Measurements from ENCODE around the gene EFEMP1.

Gene EFEMP1

DNA sequence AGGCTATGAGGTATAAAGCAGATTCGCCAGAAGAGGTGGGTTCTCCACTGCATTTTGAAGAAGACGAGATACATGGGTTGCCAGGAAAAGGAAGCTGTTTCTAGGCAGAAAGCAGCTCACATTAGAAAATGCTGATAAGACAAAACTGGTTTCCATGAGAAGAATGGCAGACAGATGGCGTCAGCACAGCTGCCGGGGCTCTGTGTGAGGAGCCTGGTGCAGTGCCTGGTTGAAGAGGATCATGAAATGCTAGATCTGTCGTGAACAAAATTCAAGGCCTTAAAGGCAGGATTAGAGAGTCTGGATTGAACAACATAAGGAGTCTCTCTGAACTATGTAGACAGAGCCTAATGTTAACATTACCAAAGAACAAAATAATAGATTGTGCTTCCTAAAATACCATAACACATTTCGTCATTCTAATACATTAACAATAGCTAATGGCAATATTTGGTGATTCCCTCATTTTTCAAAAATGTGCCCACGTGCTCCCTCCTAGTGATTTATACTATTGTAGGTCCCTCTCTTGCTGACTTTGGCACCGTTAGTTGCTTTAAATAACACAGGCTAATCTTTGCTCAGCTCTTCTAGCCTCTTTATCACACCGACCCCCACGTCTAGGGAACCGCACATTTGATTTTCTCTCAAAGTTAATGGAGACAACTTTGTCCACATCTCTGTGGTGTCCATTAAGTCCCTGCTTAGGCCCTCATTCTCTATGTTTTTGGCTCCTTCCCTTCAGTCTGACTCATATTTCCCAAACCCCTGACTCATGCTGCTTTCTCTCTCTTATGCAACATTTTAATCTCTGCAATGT is 38.2 kb downstream of the EFEMP1 start:
- no peak overlapping the region for H3K27ac ChIP-seq (replicated peaks)
- H3K27me3 ChIP-seq (ENCODE audit: insufficient read depth, poor library complexity, severe bottlenecking) = no peaks in the 10 kb centered on the region
- TF ChIP-seq POLR2AphosphoS5 (IDR thresholded peaks at IDR 0.05; ENCODE audit: low read depth) (no peak), SPI1 (IDR thresholded peaks at IDR 0.05; ENCODE audit: borderline replicate concordance, low read depth) (no peak), GABPA (IDR thresholded peaks at IDR 0.05; ENCODE audit: low read depth) (no peak), REST (IDR thresholded peaks at IDR 0.05; ENCODE audit: insufficient replicate concordance, low read depth) (no peak)
- TF ChIP-seq, protein P1, sequence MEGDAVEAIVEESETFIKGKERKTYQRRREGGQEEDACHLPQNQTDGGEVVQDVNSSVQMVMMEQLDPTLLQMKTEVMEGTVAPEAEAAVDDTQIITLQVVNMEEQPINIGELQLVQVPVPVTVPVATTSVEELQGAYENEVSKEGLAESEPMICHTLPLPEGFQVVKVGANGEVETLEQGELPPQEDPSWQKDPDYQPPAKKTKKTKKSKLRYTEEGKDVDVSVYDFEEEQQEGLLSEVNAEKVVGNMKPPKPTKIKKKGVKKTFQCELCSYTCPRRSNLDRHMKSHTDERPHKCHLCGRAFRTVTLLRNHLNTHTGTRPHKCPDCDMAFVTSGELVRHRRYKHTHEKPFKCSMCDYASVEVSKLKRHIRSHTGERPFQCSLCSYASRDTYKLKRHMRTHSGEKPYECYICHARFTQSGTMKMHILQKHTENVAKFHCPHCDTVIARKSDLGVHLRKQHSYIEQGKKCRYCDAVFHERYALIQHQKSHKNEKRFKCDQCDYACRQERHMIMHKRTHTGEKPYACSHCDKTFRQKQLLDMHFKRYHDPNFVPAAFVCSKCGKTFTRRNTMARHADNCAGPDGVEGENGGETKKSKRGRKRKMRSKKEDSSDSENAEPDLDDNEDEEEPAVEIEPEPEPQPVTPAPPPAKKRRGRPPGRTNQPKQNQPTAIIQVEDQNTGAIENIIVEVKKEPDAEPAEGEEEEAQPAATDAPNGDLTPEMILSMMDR (IDR thresholded peaks at IDR 0.05; ENCODE audit: insufficient read depth, low read length) = no peak
- H3K4me3 ChIP-seq (replicated peaks; ENCODE audit: insufficient read depth, low read length) = no peak overlapping the region
- DNase-seq (ENCODE audit: low read depth in 1 of 2, low spot score in 1 of 2) = no peak

GRCh38 chr2:55883829-55884228 is 39.8 kb downstream of the EFEMP1 start:
- DNase-seq (ENCODE audit: low read depth in 1 of 2, low spot score in 1 of 2) = no peak
- TF ChIP-seq REST (IDR thresholded peaks at IDR 0.05; ENCODE audit: insufficient replicate concordance, low read depth) = no peak
- no peak for TF ChIP-seq SPI1 (IDR thresholded peaks at IDR 0.05; ENCODE audit: borderline replicate concordance, low read depth)
- TF ChIP-seq, protein P1 (IDR thresholded peaks at IDR 0.05; ENCODE audit: insufficient read depth, low read length) = no peak
- no peak for TF ChIP-seq GABPA (IDR thresholded peaks at IDR 0.05; ENCODE audit: low read depth)
- no peak for TF ChIP-seq POLR2AphosphoS5 (IDR thresholded peaks at IDR 0.05; ENCODE audit: low read depth)
- Histone ChIP-seq H3K27ac (replicated peaks) (no peak overlapping the region), H3K27me3 (ENCODE audit: insufficient read depth, poor library complexity, severe bottlenecking) (no peaks in the 10 kb centered on the region), H3K4me3 (replicated peaks; ENCODE audit: insufficient read depth, low read length) (no peak overlapping the region)

GRCh38 chr2:55883357-55883756 is 40.2 kb downstream of the EFEMP1 start:
- no peak for DNase-seq (ENCODE audit: low read depth in 1 of 2, low spot score in 1 of 2)
- TF ChIP-seq GABPA (IDR thresholded peaks at IDR 0.05; ENCODE audit: low read depth) (no peak), REST (IDR thresholded peaks at IDR 0.05; ENCODE audit: insufficient replicate concordance, low read depth) (no peak), SPI1 (IDR thresholded peaks at IDR 0.05; ENCODE audit: borderline replicate concordance, low read depth) (no peak), POLR2AphosphoS5 (IDR thresholded peaks at IDR 0.05; ENCODE audit: low read depth) (no peak)
- TF ChIP-seq, protein P1 (IDR thresholded peaks at IDR 0.05; ENCODE audit: insufficient read depth, low read length) = no peak
- Histone ChIP-seq H3K4me3 (replicated peaks; ENCODE audit: insufficient read depth, low read length) (no peak overlapping the region), H3K27ac (replicated peaks) (no peak overlapping the region), H3K27me3 (ENCODE audit: insufficient read depth, poor library complexity, severe bottlenecking) (no peaks in the 10 kb centered on the region)

Data from HL-60 (cell line).